OCI-LY3 (cell line): ENCODE measurements around the gene TIMM22.
"Not testable (repeated sequence)": the region's sequence is repeated elsewhere in the genome, so short reads cannot be mapped to it uniquely, and the experiment has no call there.

Experiments
- H2AFZ ChIP-seq: fragments of 200-600, 300-600 bp; shearing (Covaris generic); 2 replicates; pipeline ENCODE4 v1.6.0; 2014; ENCODE audit warnings: antibody characterized with exemption, low read depth, low read length
- H3K27ac ChIP-seq: fragments of 200-600, 300-600 bp; sonication (generic); 2 replicates; pipeline ENCODE4 v1.5.1; 2014; ENCODE audit warnings: mild to moderate bottlenecking, low read length, moderate library complexity, mixed read lengths
- H3K27me3 ChIP-seq: fragments of 200-600, 300-600 bp; sonication (generic); 2 replicates; pipeline ENCODE4 v1.6.1; 2014; ENCODE audit warnings: low read depth, low read length, mixed read lengths
- H3K36me3 ChIP-seq: fragments of 200-600, 300-600 bp; sonication (generic); replicated peaks from 2 replicates; pipeline ENCODE3; 2014; ENCODE audit warnings: low read depth, low read length, mixed read lengths
- H3K4me1 ChIP-seq: fragments of 300-600, 200-600 bp; sonication (generic); 2 replicates; pipeline ENCODE4 v1.6.1; 2014; ENCODE audit warnings: low read length, mixed read lengths
- H3K4me2 ChIP-seq: fragments of 200-600, 300-600 bp; sonication (generic); 2 replicates; pipeline ENCODE4 v1.6.1; 2014; ENCODE audit warnings: low read length, mixed read lengths
- H3K4me3 ChIP-seq: fragments of 300-600, 200-600 bp; sonication (generic); 2 replicates; pipeline ENCODE4 v1.5.1; 2014; ENCODE audit warnings: antibody characterized with exemption, mild to moderate bottlenecking, low read length, moderate library complexity
- H3K79me2 ChIP-seq: fragments of 300-600, 200-600 bp; shearing (Covaris generic); 2 replicates; pipeline ENCODE4 v1.6.1; 2014; ENCODE audit warnings: mild to moderate bottlenecking, low read length, mixed read lengths
- H3K9ac ChIP-seq: fragments of 300-600, 200-600 bp; shearing (Covaris generic); 2 replicates; pipeline ENCODE4 v1.6.0; 2014; ENCODE audit warnings: mild to moderate bottlenecking, low read length, moderate library complexity
- H3K9me3 ChIP-seq: fragments of 200-600, 300-600 bp; shearing (Covaris generic); 2 replicates; pipeline ENCODE4 v1.6.1; 2014; ENCODE audit warnings: low read length, mixed read lengths; ENCODE audit not compliant: insufficient read depth
- H4K20me1 ChIP-seq: fragments of 200-600, 300-600 bp; sonication (generic); 2 replicates; pipeline ENCODE4 v1.6.1; 2016; ENCODE audit warnings: low read length, mixed read lengths; ENCODE audit not compliant: insufficient read depth
- EZH2phosphoT487 ChIP-seq: fragments of 200-600 bp; shearing (Covaris generic); IDR thresholded peaks from 2 replicates; pipeline ENCODE4 v1.6.1; 2018; ENCODE audit warnings: antibody characterized with exemption, mixed run types, low read depth
- TF ChIP-seq, protein P1 (sequence below): fragments of 200-600, 300-600 bp; sonication (generic); IDR thresholded peaks from 2 replicates; pipeline ENCODE4 v1.5.1; 2014; ENCODE audit warnings: antibody characterized with exemption, low read length, low read depth

The TIMM22 gene

DNA sequence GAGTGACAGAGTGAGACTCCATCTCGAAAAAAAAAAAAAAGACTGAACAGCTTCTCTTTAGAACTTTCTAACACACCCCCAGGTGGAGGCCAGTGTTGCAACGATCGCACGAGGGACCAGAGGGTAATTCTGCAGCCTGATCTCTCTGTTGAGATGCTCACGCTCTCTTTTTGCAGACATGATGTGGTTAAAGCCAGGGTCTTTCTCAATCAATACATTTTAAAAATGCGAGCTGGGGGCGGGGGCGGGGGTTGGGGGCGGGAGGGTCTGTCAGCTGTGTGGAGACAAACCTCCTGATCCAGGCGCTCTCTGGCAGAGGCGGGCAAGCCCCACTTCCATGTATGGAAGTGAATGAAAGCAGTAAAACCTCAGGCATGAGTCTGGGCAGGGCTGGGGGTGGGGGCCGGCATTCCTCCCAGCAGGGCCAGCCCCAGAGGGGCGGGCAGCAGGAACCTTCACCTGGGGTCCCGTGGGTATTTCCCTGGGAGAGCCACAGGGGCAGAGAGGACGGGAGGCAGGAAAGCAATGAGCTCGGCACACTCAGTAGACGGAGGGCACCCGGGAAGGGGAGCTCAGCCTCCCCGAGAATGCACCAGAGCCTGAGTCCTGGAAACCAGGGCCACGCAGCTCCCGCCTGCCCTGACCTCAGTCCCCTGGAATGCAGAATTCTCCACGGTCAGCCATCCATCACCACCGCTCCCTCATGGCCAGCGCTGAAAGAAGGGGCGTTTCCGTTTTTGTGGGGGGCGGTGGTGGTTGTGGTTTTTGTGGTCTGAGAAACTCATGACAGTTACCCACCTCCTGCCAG lies 45.4 kb upstream of the TIMM22 start:
- Histone ChIP-seq H3K4me3 (no peak overlapping the region), H3K36me3 (no peaks in the 10 kb centered on the region), H2AFZ (no peak overlapping the region), H3K9me3 (no peaks in the 10 kb centered on the region), H3K9ac (no peak overlapping the region), H3K4me1 (no peaks in the 10 kb centered on the region), H3K79me2 (no peaks in the 10 kb centered on the region), H3K27ac (no peak overlapping the region), H3K4me2 (no peak overlapping the region), H3K27me3 (no peaks in the 10 kb centered on the region), H4K20me1 (no peaks in the 10 kb centered on the region)
- TF ChIP-seq, protein P1, sequence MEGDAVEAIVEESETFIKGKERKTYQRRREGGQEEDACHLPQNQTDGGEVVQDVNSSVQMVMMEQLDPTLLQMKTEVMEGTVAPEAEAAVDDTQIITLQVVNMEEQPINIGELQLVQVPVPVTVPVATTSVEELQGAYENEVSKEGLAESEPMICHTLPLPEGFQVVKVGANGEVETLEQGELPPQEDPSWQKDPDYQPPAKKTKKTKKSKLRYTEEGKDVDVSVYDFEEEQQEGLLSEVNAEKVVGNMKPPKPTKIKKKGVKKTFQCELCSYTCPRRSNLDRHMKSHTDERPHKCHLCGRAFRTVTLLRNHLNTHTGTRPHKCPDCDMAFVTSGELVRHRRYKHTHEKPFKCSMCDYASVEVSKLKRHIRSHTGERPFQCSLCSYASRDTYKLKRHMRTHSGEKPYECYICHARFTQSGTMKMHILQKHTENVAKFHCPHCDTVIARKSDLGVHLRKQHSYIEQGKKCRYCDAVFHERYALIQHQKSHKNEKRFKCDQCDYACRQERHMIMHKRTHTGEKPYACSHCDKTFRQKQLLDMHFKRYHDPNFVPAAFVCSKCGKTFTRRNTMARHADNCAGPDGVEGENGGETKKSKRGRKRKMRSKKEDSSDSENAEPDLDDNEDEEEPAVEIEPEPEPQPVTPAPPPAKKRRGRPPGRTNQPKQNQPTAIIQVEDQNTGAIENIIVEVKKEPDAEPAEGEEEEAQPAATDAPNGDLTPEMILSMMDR = no peak
- TF ChIP-seq EZH2phosphoT487 = no peak

DNA sequence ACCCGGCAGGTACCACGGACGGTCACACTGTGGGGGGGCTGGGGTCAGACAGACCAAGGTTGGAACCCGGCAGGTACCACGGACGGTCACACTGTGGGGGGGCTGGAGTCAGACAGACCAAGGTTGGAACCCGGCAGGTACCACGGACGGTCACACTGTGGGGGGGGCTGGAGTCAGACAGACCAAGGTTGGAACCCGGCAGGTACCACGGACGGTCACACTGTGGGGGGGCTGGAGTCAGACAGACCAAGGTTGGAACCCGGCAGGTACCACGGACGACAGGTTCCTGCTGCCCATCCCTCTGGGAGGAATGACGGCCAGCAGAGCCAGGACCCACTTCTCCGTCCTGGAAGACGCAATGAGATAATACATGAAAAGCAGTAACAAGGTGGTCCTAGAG lies 44.3 kb upstream of the TIMM22 start:
- not testable (repeated sequence) for H3K4me1 ChIP-seq, H3K9ac ChIP-seq, H4K20me1 ChIP-seq, H3K4me3 ChIP-seq, H3K27me3 ChIP-seq, H2AFZ ChIP-seq, H3K27ac ChIP-seq, H3K4me2 ChIP-seq, H3K79me2 ChIP-seq, H3K36me3 ChIP-seq, H3K9me3 ChIP-seq

DNA sequence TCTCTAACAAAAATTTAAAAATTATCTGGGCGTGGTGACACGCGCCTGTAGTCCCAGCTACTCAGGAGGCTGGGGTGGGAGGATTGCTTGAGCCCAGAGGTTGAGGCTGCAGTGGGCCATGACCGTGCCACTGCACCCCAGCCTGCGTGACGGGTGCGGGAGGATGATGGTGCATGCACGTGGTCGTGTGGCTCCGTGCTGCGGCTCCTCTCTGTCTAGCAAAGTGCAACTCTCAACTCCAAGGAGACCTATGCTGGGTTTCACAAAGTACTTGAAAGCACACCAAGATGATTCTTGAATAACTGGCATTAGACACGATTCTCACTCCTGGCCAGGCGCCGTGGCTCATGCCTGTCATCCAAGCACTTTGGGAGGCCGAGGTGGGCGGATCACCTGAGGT lies 43.2 kb upstream of the TIMM22 start:
- H3K4me3 ChIP-seq = no peak overlapping the region
- no peaks in the 10 kb centered on the region for H3K27me3 ChIP-seq
- H2AFZ ChIP-seq = no peak overlapping the region
- H3K27ac ChIP-seq = no peak overlapping the region
- no peaks in the 10 kb centered on the region for H3K9me3 ChIP-seq
- H3K4me1 ChIP-seq = no peaks in the 10 kb centered on the region
- H3K9ac ChIP-seq = no peak overlapping the region
- no peak for TF ChIP-seq EZH2phosphoT487
- TF ChIP-seq, protein P1 = no peak
- H3K4me2 ChIP-seq = no peak overlapping the region
- no peaks in the 10 kb centered on the region for H3K36me3 ChIP-seq
- no peaks in the 10 kb centered on the region for H4K20me1 ChIP-seq
- H3K79me2 ChIP-seq = no peaks in the 10 kb centered on the region

DNA sequence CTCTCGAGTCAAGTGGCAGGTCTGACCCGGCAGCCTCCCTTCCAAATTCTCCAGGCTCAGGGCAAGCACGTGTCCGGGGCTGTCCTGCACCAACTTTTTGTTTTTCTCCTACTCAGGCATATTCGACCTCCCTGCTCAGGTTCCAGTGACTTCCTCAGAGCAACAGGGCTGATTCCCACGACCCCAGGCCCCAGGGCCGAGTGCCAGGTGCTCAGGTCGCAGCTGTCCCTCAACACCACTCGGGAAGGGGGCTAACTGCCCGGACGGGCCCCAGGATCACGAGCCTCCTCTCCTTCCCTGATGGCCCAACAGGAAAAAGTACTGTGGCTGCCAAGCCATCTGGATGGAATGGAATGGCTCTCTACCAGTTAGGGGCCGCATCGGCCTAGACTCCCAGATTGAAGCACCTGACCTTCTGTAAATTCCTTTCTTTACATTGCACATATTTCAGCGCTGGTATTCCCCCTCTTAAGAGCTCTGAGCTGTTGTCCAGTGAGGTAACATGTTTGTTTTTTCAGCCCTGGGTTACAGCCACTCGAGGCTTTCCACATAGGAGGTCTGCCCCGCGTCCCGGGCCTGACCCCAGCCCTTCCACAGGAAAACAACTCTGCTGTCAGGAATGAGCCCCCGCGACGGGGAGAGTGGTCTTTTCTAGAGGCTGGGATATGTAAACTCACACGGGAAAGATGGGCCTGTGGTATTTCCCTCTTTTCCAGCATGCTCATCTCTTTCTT lies 42.3 kb upstream of the TIMM22 start:
- H3K9ac ChIP-seq = no peak overlapping the region
- no peaks in the 10 kb centered on the region for H3K79me2 ChIP-seq
- no peak overlapping the region for H3K27ac ChIP-seq
- no peak overlapping the region for H3K4me3 ChIP-seq
- H2AFZ ChIP-seq = no peak overlapping the region
- no peaks in the 10 kb centered on the region for H4K20me1 ChIP-seq
- no peaks in the 10 kb centered on the region for H3K9me3 ChIP-seq
- no peaks in the 10 kb centered on the region for H3K27me3 ChIP-seq
- H3K4me2 ChIP-seq = no peak overlapping the region
- H3K36me3 ChIP-seq = no peaks in the 10 kb centered on the region
- no peaks in the 10 kb centered on the region for H3K4me1 ChIP-seq
- TF ChIP-seq, protein P1 = no peak
- TF ChIP-seq EZH2phosphoT487 = no peak
